ENCODE results near the gene SDCCAG8.

SDCCAG8 gene

DNA sequence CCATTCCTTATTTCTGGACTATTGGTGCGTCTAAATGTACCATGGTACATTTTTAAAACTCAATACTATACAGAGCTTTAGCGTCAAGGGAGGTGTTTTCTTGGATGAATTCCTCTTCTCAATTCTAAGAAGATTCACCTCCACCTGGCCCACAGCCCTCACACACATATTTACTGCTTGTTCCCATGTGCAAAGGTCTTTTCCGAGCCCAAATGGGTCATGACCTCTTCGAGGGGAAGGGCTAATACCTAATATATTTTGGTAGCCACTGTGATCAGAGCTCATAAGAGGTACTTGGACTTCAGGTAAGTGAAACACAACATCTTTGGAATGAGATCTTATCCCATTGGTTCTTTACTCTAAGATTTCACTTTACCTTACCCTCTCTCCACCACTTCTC, 205.9 kb downstream of the SDCCAG8 start:
- no peak overlapping the region for H3K27ac ChIP-seq (ENCODE audit: low read length)
- H3K4me1 ChIP-seq (ENCODE audit: low read length) = peaks cover 12% of the 10 kb centered on the region
- H3K4me3 ChIP-seq (ENCODE audit: low read length) = no peak overlapping the region
- no peaks in the 10 kb centered on the region for H3K27me3 ChIP-seq (ENCODE audit: low read depth, low read length)
- no peak for TF ChIP-seq EZH2phosphoT487 (IDR thresholded peaks at IDR 0.05; ENCODE audit: low read depth)
- TF ChIP-seq, protein P1, sequence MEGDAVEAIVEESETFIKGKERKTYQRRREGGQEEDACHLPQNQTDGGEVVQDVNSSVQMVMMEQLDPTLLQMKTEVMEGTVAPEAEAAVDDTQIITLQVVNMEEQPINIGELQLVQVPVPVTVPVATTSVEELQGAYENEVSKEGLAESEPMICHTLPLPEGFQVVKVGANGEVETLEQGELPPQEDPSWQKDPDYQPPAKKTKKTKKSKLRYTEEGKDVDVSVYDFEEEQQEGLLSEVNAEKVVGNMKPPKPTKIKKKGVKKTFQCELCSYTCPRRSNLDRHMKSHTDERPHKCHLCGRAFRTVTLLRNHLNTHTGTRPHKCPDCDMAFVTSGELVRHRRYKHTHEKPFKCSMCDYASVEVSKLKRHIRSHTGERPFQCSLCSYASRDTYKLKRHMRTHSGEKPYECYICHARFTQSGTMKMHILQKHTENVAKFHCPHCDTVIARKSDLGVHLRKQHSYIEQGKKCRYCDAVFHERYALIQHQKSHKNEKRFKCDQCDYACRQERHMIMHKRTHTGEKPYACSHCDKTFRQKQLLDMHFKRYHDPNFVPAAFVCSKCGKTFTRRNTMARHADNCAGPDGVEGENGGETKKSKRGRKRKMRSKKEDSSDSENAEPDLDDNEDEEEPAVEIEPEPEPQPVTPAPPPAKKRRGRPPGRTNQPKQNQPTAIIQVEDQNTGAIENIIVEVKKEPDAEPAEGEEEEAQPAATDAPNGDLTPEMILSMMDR (IDR thresholded peaks at IDR 0.05; ENCODE audit: low read depth, low read length) = no peak
- no peak overlapping the region for H3K4me2 ChIP-seq (ENCODE audit: low read length)
- H2AFZ ChIP-seq (ENCODE audit: low read depth, low read length) = no peak overlapping the region
- H3K36me3 ChIP-seq (replicated peaks; ENCODE audit: low read depth, low read length) = no peaks in the 10 kb centered on the region
- H3K79me2 ChIP-seq (ENCODE audit: low read length) = no peaks in the 10 kb centered on the region
- no peaks in the 10 kb centered on the region for H4K20me1 ChIP-seq (ENCODE audit: insufficient read depth, low read length)
- H3K9ac ChIP-seq (ENCODE audit: low read length) = no peak overlapping the region
- no peaks in the 10 kb centered on the region for H3K9me3 ChIP-seq (ENCODE audit: insufficient read depth, low read length)

DNA sequence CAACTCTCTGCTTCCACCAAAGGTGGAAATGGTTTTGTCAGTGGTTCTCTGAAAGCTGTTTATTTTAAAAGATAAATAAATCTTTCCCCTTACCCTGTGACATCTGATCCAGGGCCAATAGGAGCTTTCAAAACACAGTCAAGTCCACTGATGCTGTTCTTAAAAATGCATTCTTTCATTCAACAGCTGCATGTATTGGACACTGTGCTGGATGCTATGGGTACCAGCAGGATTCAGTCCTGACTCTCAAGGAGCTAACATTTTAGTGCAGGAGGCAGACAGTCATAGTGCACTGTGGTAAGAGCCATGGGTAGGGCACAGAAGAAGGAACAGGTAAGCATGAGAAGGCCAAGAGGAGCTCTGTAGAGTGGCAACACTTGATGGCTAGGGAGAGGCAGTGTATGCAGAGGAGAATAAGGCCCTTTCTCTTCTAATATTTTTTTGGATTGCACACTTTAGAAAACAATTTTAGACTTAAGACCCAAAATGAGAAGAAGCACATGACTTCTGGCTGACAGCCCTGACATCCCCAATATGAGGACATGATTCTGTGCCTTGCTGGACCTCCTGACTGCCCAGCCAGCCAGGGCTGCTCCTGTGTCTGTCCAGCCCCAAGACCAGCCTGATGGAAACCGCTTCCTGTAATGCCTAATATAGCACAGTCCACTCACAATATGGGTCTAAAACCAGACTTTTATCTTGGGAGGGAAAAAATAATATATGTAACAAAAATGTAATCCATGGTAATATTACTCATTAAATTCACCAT, 207.3 kb downstream of the SDCCAG8 start:
- no peaks in the 10 kb centered on the region for H3K9me3 ChIP-seq (ENCODE audit: insufficient read depth, low read length)
- H3K4me1 ChIP-seq (ENCODE audit: low read length) = peaks cover 12% of the 10 kb centered on the region
- H4K20me1 ChIP-seq (ENCODE audit: insufficient read depth, low read length) = no peaks in the 10 kb centered on the region
- no peak overlapping the region for H3K27ac ChIP-seq (ENCODE audit: low read length)
- no peak overlapping the region for H3K4me2 ChIP-seq (ENCODE audit: low read length)
- no peaks in the 10 kb centered on the region for H3K36me3 ChIP-seq (replicated peaks; ENCODE audit: low read depth, low read length)
- H3K9ac ChIP-seq (ENCODE audit: low read length) = no peak overlapping the region
- no peak for TF ChIP-seq EZH2phosphoT487 (IDR thresholded peaks at IDR 0.05; ENCODE audit: low read depth)
- TF ChIP-seq, protein P1 (IDR thresholded peaks at IDR 0.05; ENCODE audit: low read depth, low read length) = no peak
- no peak overlapping the region for H3K4me3 ChIP-seq (ENCODE audit: low read length)
- H3K79me2 ChIP-seq (ENCODE audit: low read length) = no peaks in the 10 kb centered on the region
- no peaks in the 10 kb centered on the region for H3K27me3 ChIP-seq (ENCODE audit: low read depth, low read length)
- no peak overlapping the region for H2AFZ ChIP-seq (ENCODE audit: low read depth, low read length)

DNA sequence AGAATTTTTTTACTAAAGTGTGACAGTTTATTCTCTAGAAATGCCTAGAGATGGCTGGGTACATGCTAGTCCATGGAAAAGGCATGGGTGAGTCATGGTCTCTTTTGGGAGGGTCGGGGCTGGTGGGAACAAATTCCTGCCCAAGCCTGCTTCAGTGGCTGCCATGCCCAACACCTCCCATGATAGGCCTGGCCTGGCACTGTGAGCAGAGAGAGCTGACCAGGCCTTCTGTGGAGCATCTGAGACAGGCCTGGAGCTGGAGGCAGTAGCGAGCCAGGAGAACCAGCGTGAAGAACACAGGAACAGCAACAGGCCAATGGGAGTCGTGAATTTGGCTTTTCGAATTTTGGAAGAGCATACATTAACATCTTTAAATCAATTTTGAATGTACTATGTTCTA, 209.2 kb downstream of the SDCCAG8 start:
- no peak overlapping the region for H2AFZ ChIP-seq (ENCODE audit: low read depth, low read length)
- no peak overlapping the region for H3K4me3 ChIP-seq (ENCODE audit: low read length)
- no peaks in the 10 kb centered on the region for H3K27me3 ChIP-seq (ENCODE audit: low read depth, low read length)
- H3K36me3 ChIP-seq (replicated peaks; ENCODE audit: low read depth, low read length) = no peaks in the 10 kb centered on the region
- H3K79me2 ChIP-seq (ENCODE audit: low read length) = no peaks in the 10 kb centered on the region
- no peak overlapping the region for H3K9ac ChIP-seq (ENCODE audit: low read length)
- H3K9me3 ChIP-seq (ENCODE audit: insufficient read depth, low read length) = no peaks in the 10 kb centered on the region
- H3K4me1 ChIP-seq (ENCODE audit: low read length) = no peaks in the 10 kb centered on the region
- H4K20me1 ChIP-seq (ENCODE audit: insufficient read depth, low read length) = no peaks in the 10 kb centered on the region
- no peak overlapping the region for H3K27ac ChIP-seq (ENCODE audit: low read length)
- no peak for TF ChIP-seq EZH2phosphoT487 (IDR thresholded peaks at IDR 0.05; ENCODE audit: low read depth)
- TF ChIP-seq, protein P1 (IDR thresholded peaks at IDR 0.05; ENCODE audit: low read depth, low read length) = no peak
- no peak overlapping the region for H3K4me2 ChIP-seq (ENCODE audit: low read length)

DNA sequence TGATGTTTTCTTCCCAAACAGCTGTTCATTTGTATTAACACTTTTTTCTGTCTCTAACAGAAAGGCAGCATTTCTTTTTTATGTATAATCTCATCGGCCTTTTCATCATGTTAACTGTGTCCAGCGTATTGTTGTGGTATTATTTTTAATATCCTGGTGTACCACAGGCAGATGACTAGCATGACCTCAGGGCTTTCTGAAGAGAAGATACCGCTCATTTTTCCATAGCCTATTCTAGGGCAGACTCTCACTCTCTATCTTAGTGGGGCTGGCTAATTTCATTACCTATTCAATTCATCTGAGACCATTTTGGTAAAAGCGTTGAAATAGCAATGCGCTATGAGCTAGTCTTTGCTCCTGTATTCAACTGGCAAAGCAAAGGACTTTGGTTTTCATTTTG, 209.9 kb downstream of the SDCCAG8 start:
- Histone ChIP-seq H3K9ac (ENCODE audit: low read length) (no peak overlapping the region), H3K27me3 (ENCODE audit: low read depth, low read length) (no peaks in the 10 kb centered on the region), H3K4me1 (ENCODE audit: low read length) (no peaks in the 10 kb centered on the region), H4K20me1 (ENCODE audit: insufficient read depth, low read length) (no peaks in the 10 kb centered on the region), H3K4me3 (ENCODE audit: low read length) (no peak overlapping the region), H3K79me2 (ENCODE audit: low read length) (no peaks in the 10 kb centered on the region), H2AFZ (ENCODE audit: low read depth, low read length) (no peak overlapping the region), H3K36me3 (replicated peaks; ENCODE audit: low read depth, low read length) (no peaks in the 10 kb centered on the region), H3K27ac (ENCODE audit: low read length) (no peak overlapping the region), H3K4me2 (ENCODE audit: low read length) (no peak overlapping the region), H3K9me3 (ENCODE audit: insufficient read depth, low read length) (no peaks in the 10 kb centered on the region)
- TF ChIP-seq EZH2phosphoT487 (IDR thresholded peaks at IDR 0.05; ENCODE audit: low read depth) = no peak
- TF ChIP-seq, protein P1 (IDR thresholded peaks at IDR 0.05; ENCODE audit: low read depth, low read length) = no peak
